Mononuclear cell (primary cell): ENCODE data around the gene ARL15. TPM values are rescaled to one million over a fixed set of nuclear protein-coding genes. Genes with fewer than 3 reads are reported as not detected.
A peak's percentile ranks its signal among the peaks of the same experiment; 100 is the strongest.

Experiments
- H3K27me3 ChIP-seq: 2 replicates; pipeline ENCODE4 v1.6.0; 2011; ENCODE audit warnings: low read length, control low read depth; ENCODE audit not compliant: insufficient read depth
- H3K4me1 ChIP-seq: 2 replicates; pipeline ENCODE4 v1.5.1; 2011; ENCODE audit warnings: mild to moderate bottlenecking, low read length, control low read depth; ENCODE audit not compliant: insufficient read depth
- H3K4me3 ChIP-seq: 2 replicates; pipeline ENCODE4 v1.5.1; 2011; ENCODE audit warnings: mild to moderate bottlenecking, low read length, moderate library complexity
- H3K9me3 ChIP-seq: 2 replicates; pipeline ENCODE4 v1.5.1; 2011; ENCODE audit warnings: low read depth, mild to moderate bottlenecking, control low read depth, low read length
- total RNA-seq: library from RNA; depleted of rRNA; stranded (reverse); fragments of >200 nt; gene quantifications from one replicate; pipeline ENCODE4 v1.2.3, GENCODE V29; 2012

Gene ARL15
- total RNA-seq, 1 donor: 30.3 TPM

DNA sequence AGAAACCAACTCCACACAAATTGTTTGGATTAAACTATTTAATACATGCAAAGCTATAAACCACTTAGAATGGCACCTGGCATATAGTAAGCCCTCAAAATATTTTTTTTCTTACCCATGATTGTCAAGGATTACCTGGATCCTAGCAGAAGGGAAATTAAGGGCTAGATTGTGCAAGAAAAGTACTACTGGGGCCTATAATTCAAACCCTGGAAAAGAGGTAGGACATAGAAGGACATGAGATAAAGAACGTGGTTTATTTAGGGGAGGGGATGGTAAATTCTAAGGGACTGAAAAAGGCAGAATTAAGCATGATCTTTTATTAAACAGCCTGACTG is 14.9 kb upstream of the ARL15 start:
- H3K9me3 ChIP-seq: no peaks in the 10 kb centered on the region
- peaks cover under 1% of the 10 kb centered on the region for H3K27me3 ChIP-seq
- H3K4me3 ChIP-seq: no peak overlapping the region
- H3K4me1 ChIP-seq: no peaks in the 10 kb centered on the region

- Histone ChIP-seq H3K4me3 (no peak overlapping the region), H3K27me3 (peaks cover 5% of the 10 kb centered on the region), H3K9me3 (no peaks in the 10 kb centered on the region), H3K4me1 (no peaks in the 10 kb centered on the region)
Measured at GRCh38 chr5:54324651-54325271, 14.4 kb upstream of the ARL15 start.

DNA sequence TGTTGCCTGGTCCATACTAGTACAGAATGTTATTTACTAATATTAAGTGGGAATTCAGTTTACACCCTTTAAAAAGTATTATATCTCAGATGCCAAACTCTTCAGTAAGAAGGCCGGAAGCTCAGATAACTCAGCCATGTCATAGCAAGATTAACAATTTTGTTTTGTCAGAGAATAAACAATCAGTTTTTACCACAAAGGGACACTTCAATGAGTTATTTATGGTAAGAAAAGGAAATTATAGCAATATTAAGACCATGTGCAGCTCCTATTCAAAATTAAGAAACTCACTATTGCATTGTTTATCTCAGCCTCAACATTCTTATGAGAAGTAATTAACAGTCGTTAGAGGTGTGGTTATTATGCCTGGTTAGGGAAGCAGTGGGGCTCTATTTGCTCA is 13.1 kb upstream of the ARL15 start:
- no peaks in the 10 kb centered on the region for H3K9me3 ChIP-seq
- H3K27me3 ChIP-seq: peaks cover 10% of the 10 kb centered on the region
- H3K4me1 ChIP-seq: no peaks in the 10 kb centered on the region
- no peak overlapping the region for H3K4me3 ChIP-seq

DNA sequence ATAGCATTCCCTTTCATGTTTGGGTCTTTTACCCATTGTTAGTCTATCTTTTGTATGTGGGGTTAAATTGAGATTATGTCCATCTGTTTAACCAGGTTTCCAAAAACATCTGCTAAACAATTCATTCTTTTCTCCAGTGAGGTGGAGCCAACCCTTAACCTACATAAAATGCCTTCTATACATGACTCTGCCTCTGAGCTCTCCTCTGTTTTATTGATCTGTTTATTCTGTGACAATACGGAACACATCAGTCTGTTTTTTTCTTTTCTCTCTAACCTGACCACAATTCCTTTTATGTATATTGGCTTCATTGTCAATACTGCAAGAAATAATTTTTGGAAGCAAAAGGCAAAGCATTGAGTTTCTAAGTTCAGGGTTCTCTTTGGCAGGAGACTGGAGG is 9.9 kb upstream of the ARL15 start:
- H3K27me3 ChIP-seq: peaks cover 10% of the 10 kb centered on the region
- H3K4me1 ChIP-seq: no peaks in the 10 kb centered on the region
- H3K4me3 ChIP-seq: no peak overlapping the region
- H3K9me3 ChIP-seq: no peaks in the 10 kb centered on the region

DNA sequence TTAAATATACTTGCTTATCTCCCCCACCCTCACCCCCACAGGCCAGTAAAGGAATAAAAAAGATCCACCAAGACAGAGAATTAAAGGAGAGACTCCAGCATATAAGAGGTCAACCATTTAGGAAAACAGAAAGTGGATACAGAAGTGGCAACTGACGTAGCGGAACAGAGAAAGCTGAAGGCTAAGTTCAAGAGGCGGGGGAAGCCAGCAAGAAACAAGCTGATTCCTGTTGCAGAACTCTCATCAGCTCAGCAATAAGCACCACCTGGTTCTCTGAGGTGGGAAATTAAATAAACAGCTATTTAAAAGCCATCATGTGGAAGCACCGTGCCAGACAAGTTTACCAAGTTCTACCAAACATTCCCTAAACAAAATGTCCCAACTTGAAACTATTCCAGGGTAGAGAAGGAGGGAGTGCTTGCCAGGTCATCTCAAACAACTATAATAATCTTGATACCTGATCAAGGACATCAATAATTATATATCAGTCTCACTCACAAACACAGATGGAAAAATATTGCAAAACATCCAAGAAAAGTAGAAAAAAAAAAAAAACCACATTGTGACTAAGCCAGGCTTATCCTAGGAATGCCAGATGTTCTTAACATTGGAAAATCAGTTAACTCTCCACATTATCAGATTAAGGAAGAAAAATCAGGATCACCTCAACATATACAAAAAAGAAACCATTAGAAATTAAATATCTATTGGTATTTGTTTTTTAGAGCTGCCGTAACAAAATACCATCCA is 7.3 kb upstream of the ARL15 start:
- no peak overlapping the region for H3K4me3 ChIP-seq
- peaks cover 10% of the 10 kb centered on the region for H3K27me3 ChIP-seq
- H3K4me1 ChIP-seq: no peaks in the 10 kb centered on the region
- no peaks in the 10 kb centered on the region for H3K9me3 ChIP-seq

DNA sequence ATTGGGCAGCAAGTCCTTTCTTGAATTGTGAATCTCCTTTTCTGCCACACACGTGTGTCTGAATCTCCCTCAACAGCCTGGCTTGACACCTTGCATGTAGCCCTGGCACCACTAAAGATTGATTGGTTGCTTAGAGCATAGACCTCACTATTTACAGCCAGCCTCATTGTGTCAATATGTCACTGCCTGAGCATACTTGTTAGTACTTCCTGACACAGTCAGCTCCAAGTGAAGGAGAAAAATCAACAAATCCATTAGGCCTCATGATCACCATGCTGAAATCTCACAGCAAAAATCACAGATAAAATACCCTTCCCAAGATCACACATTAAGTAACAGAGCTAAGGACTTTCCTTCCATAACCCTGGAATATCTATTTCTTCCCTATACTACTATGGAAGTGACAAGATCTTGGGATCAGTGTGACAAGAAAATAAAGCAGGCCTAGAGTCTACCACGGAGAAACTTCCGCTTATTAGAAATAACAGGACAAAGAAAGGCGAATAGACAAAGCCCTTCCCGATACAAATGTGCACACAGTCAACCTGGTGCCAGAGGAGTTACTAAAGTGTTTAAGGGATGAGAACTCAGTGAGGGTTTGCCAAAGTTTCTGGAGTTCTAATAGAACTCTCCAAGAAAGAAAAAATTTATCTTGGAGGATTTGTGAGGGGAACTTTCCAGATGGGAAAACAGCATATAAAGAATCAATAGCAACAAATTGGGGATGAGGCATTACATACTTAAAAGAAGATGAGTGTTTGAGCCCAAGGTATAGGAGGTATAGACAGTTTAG is 5.6 kb upstream of the ARL15 start:
- Histone ChIP-seq H3K9me3 (no peaks in the 10 kb centered on the region), H3K27me3 (peaks cover 10% of the 10 kb centered on the region), H3K4me1 (peaks cover 4% of the 10 kb centered on the region), H3K4me3 (no peak overlapping the region)

GRCh38 chr5:54313311-54314270 is 3.2 kb upstream of the ARL15 start:
- Histone ChIP-seq H3K27me3 (no peaks in the 10 kb centered on the region), H3K4me1 (peaks cover 13% of the 10 kb centered on the region), H3K4me3 (no peak overlapping the region)

GRCh38 chr5:54312499-54312898 is 2.1 kb upstream of the ARL15 start:
- H3K27me3 ChIP-seq: no peaks in the 10 kb centered on the region
- no peak overlapping the region for H3K4me3 ChIP-seq
- H3K9me3 ChIP-seq: no peaks in the 10 kb centered on the region
- peaks cover 13% of the 10 kb centered on the region for H3K4me1 ChIP-seq

More at GRCh38 chr5:54313311-54314270, 3.2 kb upstream of the ARL15 start:
- no peaks in the 10 kb centered on the region for H3K9me3 ChIP-seq

GRCh38 chr5:54311176-54311677 is 854 bp upstream of the ARL15 start:
- Histone ChIP-seq H3K4me1 (peaks cover 13% of the 10 kb centered on the region), H3K27me3 (no peaks in the 10 kb centered on the region), H3K4me3 (peak overlapping the region; percentile 84), H3K9me3 (no peaks in the 10 kb centered on the region)

DNA sequence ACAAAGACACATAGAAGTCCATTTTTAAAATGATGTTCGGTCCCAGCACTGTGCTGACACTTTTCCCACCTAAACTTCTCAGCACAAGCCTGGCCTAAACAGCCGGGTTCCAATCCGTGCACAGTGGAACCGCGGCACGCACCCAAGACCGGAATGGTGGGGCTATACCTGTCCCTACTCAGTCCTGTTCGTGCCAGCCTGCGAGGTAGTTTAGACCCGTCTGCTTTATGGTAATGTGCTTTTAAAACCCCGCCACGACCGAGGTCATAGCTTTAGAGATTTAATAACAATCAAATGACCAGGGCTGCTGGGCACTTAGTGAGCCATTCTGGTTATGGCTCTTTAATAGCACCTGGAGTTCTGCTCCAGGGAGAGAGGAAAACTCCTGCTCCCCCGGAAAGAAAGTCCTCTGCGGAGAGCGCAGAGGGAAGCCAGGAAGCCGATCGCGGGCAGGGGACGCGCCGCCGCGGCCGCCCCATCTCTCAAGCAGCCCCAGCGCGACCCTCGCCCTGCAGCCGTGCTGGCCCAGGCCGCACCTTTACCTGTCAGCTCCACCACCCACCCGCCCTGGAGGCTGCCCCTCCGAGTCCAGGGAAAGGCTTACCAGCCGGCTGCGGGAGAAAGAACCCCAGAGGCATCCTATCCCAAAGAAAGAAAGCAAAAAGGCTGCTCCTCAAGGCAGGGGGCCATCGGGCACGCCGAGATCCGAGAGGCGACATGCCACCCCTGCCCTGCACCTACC is 511 bp downstream of the ARL15 start:
- H3K4me1 ChIP-seq: peaks cover 13% of the 10 kb centered on the region
- H3K9me3 ChIP-seq: no peaks in the 10 kb centered on the region
- peak overlapping the region; percentile 84 for H3K4me3 ChIP-seq
- no peaks in the 10 kb centered on the region for H3K27me3 ChIP-seq

- H3K4me3 ChIP-seq: peak overlapping the region; percentile 84
- no peaks in the 10 kb centered on the region for H3K9me3 ChIP-seq
- peaks cover 15% of the 10 kb centered on the region for H3K4me1 ChIP-seq
- H3K27me3 ChIP-seq: no peaks in the 10 kb centered on the region
Measured at GRCh38 chr5:54309276-54309675, 1.1 kb downstream of the ARL15 start.

DNA sequence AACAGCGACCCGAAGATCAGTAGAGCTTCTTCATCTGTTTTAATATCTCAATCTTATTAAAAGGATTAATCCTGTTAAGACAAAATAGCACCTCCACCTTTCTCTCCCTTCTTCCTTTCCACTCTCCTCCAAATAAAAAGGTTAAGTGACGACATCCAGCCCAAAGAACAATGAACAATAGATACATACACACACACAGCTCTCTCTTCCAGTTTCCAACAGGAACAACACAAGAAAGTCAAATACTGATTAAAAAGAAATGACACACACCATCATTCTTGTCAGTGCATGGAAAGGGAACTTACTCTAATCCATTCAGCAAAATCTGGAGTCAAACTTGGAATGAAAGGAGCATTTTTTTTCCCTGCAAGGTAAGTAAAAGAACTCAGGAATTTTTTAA is 2.8 kb downstream of the ARL15 start:
- Histone ChIP-seq H3K4me3 (no peak overlapping the region), H3K9me3 (no peaks in the 10 kb centered on the region), H3K27me3 (no peaks in the 10 kb centered on the region), H3K4me1 (peaks cover 32% of the 10 kb centered on the region)

DNA sequence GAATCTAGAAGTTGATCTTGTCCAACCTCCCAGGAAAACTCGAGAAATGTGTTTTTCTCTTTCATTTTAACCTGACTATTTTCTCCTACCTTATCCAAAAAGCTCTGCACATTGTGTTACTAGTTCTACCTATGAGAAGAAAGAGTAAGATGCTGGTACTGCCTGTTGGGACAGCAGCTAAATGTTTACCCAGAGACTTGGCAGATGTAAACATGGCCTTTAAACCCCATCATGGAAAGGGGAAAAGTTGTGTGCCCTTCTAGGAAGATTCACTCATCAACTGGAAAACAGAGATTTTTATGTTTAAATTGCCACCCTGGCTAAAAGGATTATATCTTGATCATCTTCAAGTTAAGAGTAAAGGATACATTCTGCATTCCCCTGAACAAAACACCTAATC is 3.5 kb downstream of the ARL15 start:
- H3K4me3 ChIP-seq: no peak overlapping the region
- peaks cover 39% of the 10 kb centered on the region for H3K4me1 ChIP-seq
- H3K9me3 ChIP-seq: no peaks in the 10 kb centered on the region
- no peaks in the 10 kb centered on the region for H3K27me3 ChIP-seq

- Histone ChIP-seq H3K4me3 (no peak overlapping the region), H3K27me3 (no peaks in the 10 kb centered on the region), H3K4me1 (peaks cover 47% of the 10 kb centered on the region), H3K9me3 (no peaks in the 10 kb centered on the region)
Measured at GRCh38 chr5:54305737-54306136, 4.6 kb downstream of the ARL15 start.
